ENCODE measurements around the gene DOCK4. TPM values are rescaled to one million over a fixed set of nuclear protein-coding genes. Genes with fewer than 3 reads are reported as not detected.
"Not testable (repeated sequence)": the region's sequence is repeated elsewhere in the genome, so short reads cannot be mapped to it uniquely, and the experiment has no call there.

DOCK4 gene
- polyA plus RNA-seq, 1 donor (not counting 4 experiments of a cell fraction or from before 2014, with no cell fraction given), result 13.9 TPM

DNA sequence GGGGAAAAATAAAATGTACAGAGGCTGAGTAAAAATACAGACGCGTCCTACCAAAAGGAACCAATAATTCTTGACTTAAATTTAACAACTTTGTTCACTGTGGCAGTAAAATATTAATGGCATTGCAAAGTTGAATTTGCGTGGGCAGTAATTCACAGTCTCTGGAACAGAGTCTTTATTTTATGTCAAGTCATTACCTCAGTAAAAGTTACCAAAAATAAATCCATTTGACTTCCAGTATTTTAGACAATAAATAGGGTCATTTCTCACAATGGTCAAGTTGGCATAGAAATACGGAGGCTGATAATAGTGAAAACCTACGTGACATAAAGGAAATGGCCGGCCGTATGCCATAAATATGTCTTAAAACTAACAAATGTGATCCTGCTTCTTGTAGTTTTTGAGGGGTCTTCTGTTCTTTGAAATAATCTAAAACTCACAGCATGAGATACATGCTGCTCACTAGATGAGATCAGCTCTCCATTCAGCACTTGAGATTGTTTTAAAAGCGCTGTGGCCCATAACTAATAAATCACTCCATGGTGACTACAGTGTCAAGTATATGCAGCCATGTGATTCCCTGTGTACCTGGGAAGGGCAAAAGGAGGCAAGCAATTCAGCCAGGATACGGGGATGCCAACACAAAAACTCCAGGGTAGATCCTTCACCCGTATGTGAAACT lies 75.3 kb downstream of the DOCK4 start:
- H3K36me3 ChIP-seq (ENCODE audit: control insufficient read depth in 2 of 2, extremely low read depth in 1 of 2, insufficient read depth in 2 of 2, low read length in 2 of 2), result no peaks in the 10 kb centered on the region
- no peak overlapping the region for H3K9ac ChIP-seq (ENCODE audit: control insufficient read depth, extremely low read depth, insufficient read depth, low read length)
- H3K9me3 ChIP-seq (ENCODE audit: control insufficient read depth, low read depth, low read length), result no peaks in the 10 kb centered on the region
- no peak overlapping the region for H2AFZ ChIP-seq (ENCODE audit: control insufficient read depth, low read length)
- H3K9me1 ChIP-seq (ENCODE audit: control insufficient read depth, extremely low read depth, insufficient read depth, low read length), result no peaks in the 10 kb centered on the region
- DNase-seq (ENCODE audit: low read depth, low spot score) (no peak), FAIRE-seq (peak; percentile 13)
- no peak overlapping the region for H3K4me2 ChIP-seq (ENCODE audit: control insufficient read depth, extremely low read depth, insufficient read depth, low read depth, low read length)
- no peak overlapping the region for H3K27ac ChIP-seq (ENCODE audit: control insufficient read depth, insufficient read depth, low read length)
- TF ChIP-seq, protein P1, sequence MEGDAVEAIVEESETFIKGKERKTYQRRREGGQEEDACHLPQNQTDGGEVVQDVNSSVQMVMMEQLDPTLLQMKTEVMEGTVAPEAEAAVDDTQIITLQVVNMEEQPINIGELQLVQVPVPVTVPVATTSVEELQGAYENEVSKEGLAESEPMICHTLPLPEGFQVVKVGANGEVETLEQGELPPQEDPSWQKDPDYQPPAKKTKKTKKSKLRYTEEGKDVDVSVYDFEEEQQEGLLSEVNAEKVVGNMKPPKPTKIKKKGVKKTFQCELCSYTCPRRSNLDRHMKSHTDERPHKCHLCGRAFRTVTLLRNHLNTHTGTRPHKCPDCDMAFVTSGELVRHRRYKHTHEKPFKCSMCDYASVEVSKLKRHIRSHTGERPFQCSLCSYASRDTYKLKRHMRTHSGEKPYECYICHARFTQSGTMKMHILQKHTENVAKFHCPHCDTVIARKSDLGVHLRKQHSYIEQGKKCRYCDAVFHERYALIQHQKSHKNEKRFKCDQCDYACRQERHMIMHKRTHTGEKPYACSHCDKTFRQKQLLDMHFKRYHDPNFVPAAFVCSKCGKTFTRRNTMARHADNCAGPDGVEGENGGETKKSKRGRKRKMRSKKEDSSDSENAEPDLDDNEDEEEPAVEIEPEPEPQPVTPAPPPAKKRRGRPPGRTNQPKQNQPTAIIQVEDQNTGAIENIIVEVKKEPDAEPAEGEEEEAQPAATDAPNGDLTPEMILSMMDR (optimal IDR thresholded peaks at IDR 0.05 in 1 of 3, IDR thresholded peaks at IDR 0.05 in 1 of 3, conservative IDR thresholded peaks at IDR 0.05 in 1 of 3; ENCODE audit: extremely low read depth in 1 of 3, insufficient read depth in 2 of 3, low read length in 3 of 3), result no peak
- TF ChIP-seq EZH2 (IDR thresholded peaks at IDR 0.05; ENCODE audit: low read length), result no peak
- H4K20me1 ChIP-seq (ENCODE audit: control insufficient read depth, extremely low read depth, insufficient read depth, low read length), result no peaks in the 10 kb centered on the region
- no peaks in the 10 kb centered on the region for H3K27me3 ChIP-seq (ENCODE audit: control insufficient read depth, extremely low read depth, insufficient read depth, low read length)
- peaks cover 5% of the 10 kb centered on the region for H3K4me1 ChIP-seq (ENCODE audit: control insufficient read depth, extremely low read depth, insufficient read depth, low read length)
- H3K4me3 ChIP-seq (ENCODE audit: control insufficient read depth in 2 of 3, extremely low read depth in 1 of 3, insufficient read depth in 2 of 3, low read depth in 1 of 3, low read length in 3 of 3), result no peak overlapping the region
- dilution Hi-C loops (cut with MboI; ENCODE audit: extremely low pct_ligation_motif_present, low sequenced_read_pairs), result no loop called here
- peaks cover 17% of the 10 kb centered on the region for H3K79me2 ChIP-seq (ENCODE audit: control insufficient read depth, insufficient read depth, low read length)

DNA sequence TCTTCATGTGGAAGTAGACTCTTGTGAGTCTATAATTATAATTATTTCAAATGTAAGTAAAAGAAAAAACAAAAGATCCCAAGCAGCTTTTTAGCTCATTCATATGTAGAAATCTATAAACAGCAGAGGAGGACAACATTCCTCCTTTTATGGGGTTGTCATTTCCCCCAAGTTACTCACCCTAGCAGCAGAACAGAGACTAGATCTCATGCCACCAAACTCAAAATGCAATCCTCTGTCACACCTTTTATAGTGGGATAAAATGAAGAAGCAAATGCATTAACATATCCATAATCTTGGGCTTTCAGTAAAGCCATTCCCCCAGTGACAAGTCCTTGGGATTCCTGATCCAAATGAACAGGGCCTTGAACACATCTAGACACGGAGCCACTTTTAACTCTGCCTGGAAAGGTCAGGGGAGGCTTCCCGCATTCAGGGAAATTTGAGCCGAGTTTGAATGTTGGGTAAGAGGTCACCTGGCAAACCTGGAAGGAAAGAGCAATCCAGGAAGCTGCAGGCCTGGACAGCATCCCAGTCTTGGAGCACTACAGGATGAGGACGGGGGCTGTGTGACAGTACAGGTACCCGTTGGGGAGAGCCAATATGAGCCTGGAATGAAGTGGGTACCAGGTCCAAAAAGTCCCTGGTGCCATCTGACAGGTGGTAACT lies 76.4 kb downstream of the DOCK4 start:
- DNase-seq (ENCODE audit: low read depth, low spot score), result no peak
- Histone ChIP-seq H3K27ac (ENCODE audit: control insufficient read depth, insufficient read depth, low read length) (no peak overlapping the region), H3K4me3 (ENCODE audit: control insufficient read depth in 2 of 3, extremely low read depth in 1 of 3, insufficient read depth in 2 of 3, low read depth in 1 of 3, low read length in 3 of 3) (no peak overlapping the region), H4K20me1 (ENCODE audit: control insufficient read depth, extremely low read depth, insufficient read depth, low read length) (no peaks in the 10 kb centered on the region), H3K27me3 (ENCODE audit: control insufficient read depth, extremely low read depth, insufficient read depth, low read length) (no peaks in the 10 kb centered on the region), H3K9ac (ENCODE audit: control insufficient read depth, extremely low read depth, insufficient read depth, low read length) (no peak overlapping the region), H3K9me3 (ENCODE audit: control insufficient read depth, low read depth, low read length) (no peaks in the 10 kb centered on the region), H3K36me3 (ENCODE audit: control insufficient read depth in 2 of 2, extremely low read depth in 1 of 2, insufficient read depth in 2 of 2, low read length in 2 of 2) (no peaks in the 10 kb centered on the region), H2AFZ (ENCODE audit: control insufficient read depth, low read length) (no peak overlapping the region), H3K9me1 (ENCODE audit: control insufficient read depth, extremely low read depth, insufficient read depth, low read length) (no peaks in the 10 kb centered on the region), H3K79me2 (ENCODE audit: control insufficient read depth, insufficient read depth, low read length) (peaks cover 22% of the 10 kb centered on the region), H3K4me2 (ENCODE audit: control insufficient read depth, extremely low read depth, insufficient read depth, low read depth, low read length) (no peak overlapping the region), H3K4me1 (ENCODE audit: control insufficient read depth, extremely low read depth, insufficient read depth, low read length) (peaks cover 5% of the 10 kb centered on the region)
- dilution Hi-C loops (cut with MboI; ENCODE audit: extremely low pct_ligation_motif_present, low sequenced_read_pairs), result no loop called here
- TF ChIP-seq, protein P1 (optimal IDR thresholded peaks at IDR 0.05 in 1 of 3, IDR thresholded peaks at IDR 0.05 in 1 of 3, conservative IDR thresholded peaks at IDR 0.05 in 1 of 3; ENCODE audit: extremely low read depth in 1 of 3, insufficient read depth in 2 of 3, low read length in 3 of 3), result no peak
- TF ChIP-seq EZH2 (IDR thresholded peaks at IDR 0.05; ENCODE audit: low read length), result no peak
- FAIRE-seq, result no peak

DNA sequence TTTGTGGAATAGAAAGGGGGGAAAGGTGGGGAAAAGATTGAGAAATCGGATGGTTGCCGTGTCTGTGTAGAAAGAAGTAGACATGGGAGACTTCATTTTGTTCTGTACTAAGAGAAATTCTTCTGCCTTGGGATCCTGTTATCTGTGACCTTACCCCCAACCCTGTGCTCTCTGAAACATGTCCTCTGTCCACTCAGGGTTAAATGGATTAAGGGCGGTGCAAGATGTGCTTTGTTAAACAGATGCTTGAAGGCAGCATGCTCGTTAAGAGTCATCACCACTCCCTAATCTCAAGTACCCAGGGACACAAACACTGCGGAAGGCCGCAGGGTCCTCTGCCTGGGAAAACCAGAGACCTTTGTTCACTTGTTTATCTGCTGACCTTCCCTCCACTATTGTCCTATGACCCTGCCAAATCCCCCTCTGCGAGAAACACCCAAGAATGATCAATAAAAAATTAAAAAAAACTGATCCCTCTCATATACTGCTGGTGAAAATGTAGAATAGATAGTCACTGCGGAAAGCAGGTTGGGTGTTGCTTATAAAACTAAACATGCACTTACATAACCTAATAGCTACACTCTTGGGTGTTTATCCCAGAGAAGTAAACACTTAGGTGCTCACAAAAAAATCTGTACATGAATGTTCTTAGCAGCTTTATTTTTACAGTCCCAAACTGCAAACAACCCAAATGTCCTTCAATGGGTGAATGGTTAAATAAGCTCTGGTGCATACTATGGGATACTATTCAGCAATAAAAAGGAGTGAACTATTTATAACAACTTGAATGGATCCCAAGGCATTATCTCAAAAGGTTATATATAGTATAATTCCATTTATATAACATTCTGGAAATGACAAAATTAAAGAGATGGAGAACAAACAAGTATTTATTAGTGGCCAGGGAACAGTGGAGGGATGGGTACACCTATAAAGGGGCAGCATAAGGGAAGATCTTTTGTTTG lies 77.5 kb downstream of the DOCK4 start:
- H3K36me3 ChIP-seq (ENCODE audit: control insufficient read depth in 2 of 2, extremely low read depth in 1 of 2, insufficient read depth in 2 of 2, low read length in 2 of 2); H3K4me1 ChIP-seq (ENCODE audit: control insufficient read depth, extremely low read depth, insufficient read depth, low read length); H2AFZ ChIP-seq (ENCODE audit: control insufficient read depth, low read length); H3K9ac ChIP-seq (ENCODE audit: control insufficient read depth, extremely low read depth, insufficient read depth, low read length); H3K27me3 ChIP-seq (ENCODE audit: control insufficient read depth, extremely low read depth, insufficient read depth, low read length); H3K4me2 ChIP-seq (ENCODE audit: control insufficient read depth, extremely low read depth, insufficient read depth, low read depth, low read length); FAIRE-seq; dilution Hi-C loops (cut with MboI; ENCODE audit: extremely low pct_ligation_motif_present, low sequenced_read_pairs); H3K27ac ChIP-seq (ENCODE audit: control insufficient read depth, insufficient read depth, low read length); H3K9me1 ChIP-seq (ENCODE audit: control insufficient read depth, extremely low read depth, insufficient read depth, low read length); H3K9me3 ChIP-seq (ENCODE audit: control insufficient read depth, low read depth, low read length); H4K20me1 ChIP-seq (ENCODE audit: control insufficient read depth, extremely low read depth, insufficient read depth, low read length); H3K4me3 ChIP-seq (ENCODE audit: control insufficient read depth in 2 of 3, extremely low read depth in 1 of 3, insufficient read depth in 2 of 3, low read depth in 1 of 3, low read length in 3 of 3); DNase-seq (ENCODE audit: low read depth, low spot score): not testable (repeated sequence)
- H3K79me2 ChIP-seq (ENCODE audit: control insufficient read depth, insufficient read depth, low read length), result peaks cover 28% of the 10 kb centered on the region
